ENCODE measurements around the gene CTIF.
A peak's percentile ranks its signal among the peaks of the same experiment; 100 is the strongest.

Gene CTIF

DNA sequence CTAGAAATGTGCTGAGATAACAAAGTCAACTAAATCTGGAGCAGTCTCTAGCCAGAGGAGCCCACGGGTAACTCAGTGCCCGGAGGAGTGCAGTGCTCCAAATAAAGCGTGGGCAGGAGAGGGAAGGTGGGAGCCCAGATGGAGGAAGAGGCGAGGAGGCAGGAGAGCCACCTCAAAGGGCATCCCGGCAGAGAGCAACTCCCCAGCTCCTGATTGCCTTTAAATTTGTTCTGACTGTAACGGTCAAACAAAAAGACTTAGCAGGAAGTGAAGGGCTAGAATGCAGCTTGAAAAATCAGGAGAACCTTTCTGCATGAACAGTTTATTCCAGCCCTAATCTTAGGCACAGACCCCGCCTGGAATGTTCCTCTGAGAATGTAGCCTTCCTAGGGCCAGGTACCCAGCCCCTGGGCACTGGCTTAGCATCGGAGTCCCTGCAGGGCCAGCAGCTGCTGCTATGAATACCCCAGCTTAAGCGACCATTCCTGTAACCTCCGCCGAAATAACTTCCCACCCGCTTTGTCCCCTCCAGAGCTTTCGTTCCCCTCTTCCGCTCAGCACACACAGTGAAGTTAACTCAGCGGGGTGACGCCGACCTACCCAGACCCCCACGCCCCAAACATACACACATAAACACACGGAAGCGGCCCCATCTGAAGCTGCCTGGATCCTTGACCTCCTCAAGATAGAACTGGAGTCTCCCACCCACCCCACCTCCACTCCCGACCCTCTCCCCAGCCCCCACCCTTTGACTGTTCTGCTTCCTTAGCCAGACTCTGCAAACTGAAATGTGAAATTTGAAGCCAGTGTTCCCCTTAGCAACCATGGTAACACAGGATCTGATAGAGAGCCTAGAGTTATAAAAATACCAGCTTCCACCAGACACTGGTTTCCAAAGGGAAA lies 288.7 kb downstream of the CTIF start:
- DNase-seq = no peak

GRCh38 chr18:48828194-48828545 lies 289.3 kb downstream of the CTIF start:
- no peak for DNase-seq

DNA sequence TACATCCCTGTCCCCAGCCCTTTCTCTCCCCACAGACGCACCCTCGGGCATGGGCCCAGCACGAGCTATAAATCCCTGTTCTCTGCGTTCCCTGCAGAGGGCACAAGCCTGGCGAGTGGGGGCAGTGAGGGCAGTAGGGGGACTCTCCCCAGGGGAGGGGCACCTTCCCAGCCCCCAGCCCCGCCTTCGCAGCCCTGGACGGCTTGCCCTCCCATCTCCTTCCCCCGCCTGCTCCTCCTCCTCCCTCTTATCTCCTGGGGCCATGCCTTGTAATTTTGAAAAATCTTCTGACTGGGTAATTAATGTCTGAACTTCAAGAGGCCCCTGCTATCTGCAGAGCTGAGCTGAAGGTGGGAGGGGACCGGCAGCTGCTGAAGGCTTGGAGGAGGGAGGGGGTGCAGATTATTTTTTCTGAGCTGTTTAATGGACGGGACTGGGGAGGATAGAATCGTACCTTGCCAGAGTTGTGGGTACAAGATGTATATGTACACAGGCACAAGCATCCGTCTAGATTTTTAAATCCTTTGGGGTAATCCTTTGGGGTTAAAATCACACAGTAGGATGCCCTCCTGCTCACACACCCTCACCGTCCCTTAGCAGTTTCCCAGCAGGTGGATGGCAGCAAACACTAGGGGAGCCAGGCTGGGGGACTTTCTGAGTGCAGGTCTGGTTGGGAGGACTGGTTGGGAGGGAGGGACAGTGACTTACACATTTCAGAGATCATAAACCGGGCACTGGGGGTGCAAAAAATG lies 290.0 kb downstream of the CTIF start:
- peak; percentile 90 for DNase-seq

DNA sequence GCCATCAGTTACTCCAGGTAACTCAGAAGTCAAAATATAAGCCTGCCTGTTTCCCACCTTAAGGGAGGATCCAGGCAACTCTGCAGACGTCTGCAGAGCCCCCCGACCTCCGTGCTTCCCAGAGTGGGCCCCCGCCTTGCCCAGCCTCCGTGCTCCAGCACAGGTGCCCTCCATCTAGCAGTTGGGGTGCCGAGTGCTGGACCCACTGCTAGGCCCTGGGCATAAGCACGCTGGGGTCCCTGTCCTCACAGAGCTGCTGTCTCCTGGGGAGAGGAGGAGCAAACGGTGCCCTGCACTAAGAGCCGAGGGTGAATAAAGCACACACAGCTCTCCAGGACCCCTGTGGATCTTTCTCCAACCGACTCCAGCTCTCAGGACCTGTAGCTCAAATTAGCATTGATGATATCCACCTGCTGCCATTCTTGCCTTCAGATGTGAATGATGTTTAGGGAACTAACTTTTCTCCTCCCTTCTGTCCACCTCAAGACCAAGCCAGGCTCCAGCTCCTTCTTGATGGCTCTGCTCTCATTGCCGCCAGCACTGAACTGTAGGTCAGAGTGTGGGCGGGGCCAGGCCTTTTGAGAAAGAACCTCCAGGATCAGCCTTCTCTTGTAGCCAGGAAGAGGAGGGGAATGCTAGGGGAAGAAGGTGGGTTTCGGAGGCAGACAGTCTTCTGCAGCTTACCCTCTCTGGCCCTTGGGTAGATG lies 290.8 kb downstream of the CTIF start:
- no peak for DNase-seq

DNA sequence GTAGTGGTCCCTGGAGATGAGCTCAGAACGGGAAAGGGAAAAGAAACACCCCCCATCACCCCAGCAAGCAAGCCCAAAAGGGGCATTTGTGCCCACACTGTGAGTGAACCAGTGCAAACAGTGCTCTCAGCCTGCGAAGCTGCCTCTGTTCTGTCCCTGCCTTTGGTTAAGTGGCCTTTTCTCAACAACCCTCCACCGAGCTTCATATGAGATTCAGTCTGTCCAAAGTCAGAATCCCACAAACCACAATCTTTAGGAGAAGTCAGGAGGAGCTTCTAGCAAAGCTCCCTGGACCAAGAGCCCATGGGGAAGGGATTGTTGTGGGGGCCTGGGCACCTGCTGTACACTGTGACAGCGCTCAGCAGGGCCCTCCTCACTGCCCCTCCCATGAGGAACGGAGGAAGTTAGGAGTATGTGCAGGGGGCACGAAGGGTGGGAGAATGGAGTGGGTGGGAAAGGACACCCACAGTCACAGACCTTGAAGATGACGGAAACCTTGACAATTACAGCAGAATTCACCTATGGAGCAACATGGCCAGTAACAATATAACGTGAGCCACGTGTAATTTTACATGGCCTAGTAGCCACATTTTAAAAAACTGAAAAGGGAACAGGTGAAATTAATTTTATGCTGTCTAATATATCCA lies 292.4 kb downstream of the CTIF start:
- no peak for DNase-seq

DNA sequence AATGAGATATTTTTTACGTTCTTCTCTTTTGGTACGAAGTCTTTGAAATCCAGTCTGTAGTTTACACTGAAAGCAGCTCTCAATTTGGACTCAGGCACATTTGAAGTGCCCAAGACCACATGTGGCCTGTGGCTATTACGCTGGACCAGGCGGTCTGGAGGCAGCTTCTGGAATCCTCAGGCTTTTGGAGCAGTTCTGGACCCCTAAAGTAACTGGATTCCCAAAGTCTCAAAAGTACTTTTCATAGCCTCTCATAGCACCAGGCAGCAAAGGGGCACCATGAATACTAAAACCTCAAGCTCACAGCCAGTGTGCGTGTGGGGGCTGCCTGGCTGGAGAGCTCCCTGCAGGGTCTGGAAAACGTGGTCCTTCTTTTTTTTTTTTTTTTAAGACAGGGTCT lies 293.0 kb downstream of the CTIF start:
- no peak for DNase-seq

- DNase-seq = peak; percentile 69
Measured at GRCh38 chr18:48832938-48833700, 294.3 kb downstream of the CTIF start.

DNA sequence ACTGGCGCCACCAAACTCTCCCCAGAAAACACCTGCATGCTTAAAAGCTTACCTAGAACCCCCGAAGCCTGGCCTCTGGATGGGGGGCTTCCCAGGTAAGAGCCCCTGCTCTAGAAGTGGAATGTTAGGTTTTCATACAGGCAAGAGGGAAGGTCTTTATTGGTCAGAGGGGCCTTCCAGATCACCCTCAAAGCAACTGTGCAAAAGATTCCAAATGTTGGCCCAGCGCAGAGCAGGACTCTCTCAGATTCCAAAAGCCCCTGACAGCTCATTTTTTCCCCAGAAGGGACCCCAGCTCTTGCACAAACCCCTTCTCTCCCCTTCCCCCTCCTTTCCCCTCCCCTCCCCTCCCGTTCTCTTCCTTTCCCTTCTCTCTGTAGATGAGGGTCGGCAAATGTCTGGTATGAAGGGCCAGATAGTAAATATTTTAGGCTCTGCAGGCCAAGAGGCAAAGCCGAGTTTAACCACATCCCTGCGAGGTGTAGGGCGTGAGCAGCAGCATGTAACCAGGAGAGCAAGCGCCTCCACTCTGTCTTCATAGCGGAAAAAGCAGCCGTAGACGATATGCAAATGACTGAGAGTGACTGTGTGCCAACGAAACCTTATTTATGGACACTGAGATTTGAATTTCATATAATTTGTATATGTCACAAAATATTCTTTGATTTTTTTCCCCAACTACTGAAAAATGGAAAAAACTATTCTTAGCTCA lies 295.0 kb downstream of the CTIF start:
- DNase-seq = peak; percentile 69

DNA sequence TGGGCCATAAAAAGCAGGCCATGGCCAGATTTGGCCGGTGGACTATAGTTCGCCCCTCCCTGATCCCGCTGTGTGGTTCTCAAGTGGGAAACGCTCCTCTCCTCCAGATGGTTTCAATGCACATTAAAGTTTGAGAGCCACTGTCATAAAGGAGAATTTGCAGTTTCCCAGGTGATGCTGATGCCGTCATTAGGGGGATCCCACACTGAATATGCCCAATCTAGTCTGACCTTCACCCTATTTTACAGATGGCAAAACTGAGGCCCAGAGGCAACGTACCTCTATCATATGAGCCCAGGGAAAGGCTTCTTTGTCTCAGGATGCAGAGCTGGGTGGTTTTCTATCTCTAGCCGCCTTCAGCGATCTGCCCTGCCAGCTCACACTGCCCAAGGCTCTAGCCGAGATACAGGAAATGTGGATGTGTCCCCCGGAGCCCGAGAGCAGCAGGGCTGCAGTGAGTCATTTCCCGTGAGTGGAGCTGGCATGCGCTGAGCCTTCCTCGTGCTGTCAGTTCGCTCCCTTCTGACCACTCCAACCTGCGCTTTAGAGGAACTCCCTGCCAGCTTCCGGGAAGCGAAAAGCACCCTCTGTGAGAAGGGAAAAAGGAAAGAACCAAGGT lies 295.7 kb downstream of the CTIF start:
- DNase-seq = peak; percentile 94

DNA sequence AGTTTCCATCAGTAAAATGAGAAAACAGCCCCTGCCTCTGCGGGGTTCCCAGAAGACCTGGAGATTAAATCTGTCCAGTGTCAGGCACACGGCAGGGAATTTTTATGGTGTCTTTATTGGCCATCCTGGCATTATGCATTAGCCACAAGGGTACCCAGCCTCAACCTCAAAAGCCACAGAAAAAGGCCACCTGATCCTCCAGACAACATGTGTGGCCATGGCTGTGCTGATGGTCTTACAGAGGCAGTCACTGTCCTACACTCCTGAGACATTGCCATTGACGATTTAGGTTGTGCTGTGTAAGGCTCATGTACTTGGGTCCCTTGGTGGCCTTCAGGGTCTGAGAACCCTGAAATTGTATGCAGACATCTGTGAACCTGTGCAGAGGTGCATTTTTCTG lies 296.3 kb downstream of the CTIF start:
- peak; percentile 27 for DNase-seq

- DNase-seq = no peak
Measured at GRCh38 chr18:48835745-48836170, 296.9 kb downstream of the CTIF start.

DNA sequence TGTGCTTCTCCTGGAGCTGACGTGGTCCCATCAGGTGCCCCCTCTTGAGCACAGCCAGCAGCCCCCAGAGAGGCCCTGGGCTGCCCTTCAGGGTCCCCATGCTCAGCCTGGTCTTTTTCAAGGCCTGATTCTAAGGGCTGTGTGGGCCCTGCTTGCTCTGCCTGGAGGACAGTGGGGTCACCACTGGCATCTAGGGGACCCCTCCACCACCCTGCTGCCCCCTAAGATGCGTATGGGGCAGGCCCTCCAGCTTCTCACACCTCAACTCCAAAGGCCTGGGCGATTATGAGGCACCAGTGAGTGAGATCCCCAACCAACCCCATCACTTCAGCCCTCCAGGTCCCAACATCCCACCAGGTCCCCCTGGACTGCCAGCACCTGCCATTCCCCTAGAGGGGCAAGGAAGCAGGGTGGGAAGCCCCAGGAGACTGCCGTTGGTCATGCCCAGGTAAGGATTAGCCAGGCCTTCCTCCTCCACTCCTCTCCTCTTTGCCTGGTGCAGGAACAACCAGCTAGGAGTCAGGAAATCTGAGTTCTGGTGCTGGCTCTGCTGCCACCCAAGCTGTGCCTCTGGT lies 297.5 kb downstream of the CTIF start:
- DNase-seq = no peak

- no peak for DNase-seq
Measured at GRCh38 chr18:48836806-48837615, 298.2 kb downstream of the CTIF start.

DNA sequence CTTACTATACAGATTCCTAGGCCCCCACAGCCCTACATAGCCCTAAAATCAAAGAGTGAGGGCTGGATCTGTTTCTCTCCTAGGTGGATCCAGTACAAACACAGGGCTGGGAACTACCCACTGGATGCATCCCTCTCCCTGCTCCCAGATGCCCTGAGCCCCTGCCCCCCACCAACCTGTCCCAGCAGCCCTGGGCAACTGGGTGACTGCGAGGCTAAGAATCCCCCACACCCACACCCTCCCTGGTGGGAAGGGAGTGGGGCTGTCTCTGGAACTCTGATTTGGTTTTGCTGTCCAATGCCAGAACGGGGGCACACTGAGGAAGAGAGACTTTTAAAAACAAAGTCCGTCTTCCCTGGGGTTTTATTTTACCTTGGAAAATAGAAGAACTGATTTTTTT lies 298.8 kb downstream of the CTIF start:
- DNase-seq = no peak

DNA sequence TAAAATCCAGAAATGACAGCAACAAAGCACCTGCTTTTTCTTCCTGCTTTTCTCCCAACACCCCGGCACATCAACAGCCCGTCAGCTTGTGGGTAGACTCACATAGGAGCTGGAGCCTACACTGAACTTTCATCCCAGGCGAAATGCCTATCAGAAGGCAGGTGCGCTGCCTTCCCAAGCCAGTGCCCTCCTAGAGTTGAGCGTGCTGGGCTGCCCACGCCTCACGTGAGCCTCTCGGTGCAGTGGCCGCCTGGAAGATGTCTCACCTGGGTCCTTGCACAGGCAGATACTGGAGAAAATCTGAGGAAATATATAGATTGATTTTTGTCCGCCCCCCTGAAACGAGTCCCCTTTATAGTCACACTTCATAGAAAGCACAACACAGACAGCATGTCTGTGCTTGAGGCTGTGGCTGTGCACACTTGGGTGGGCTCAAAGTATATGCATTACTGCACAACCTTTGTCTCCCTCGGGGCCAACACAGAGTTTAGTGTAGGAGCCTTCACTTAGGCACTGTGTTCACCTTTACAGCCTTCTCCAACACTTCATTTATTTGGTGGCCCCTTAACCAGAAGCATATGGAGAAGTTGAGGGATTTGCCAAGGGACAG lies 299.4 kb downstream of the CTIF start:
- no peak for DNase-seq

DNA sequence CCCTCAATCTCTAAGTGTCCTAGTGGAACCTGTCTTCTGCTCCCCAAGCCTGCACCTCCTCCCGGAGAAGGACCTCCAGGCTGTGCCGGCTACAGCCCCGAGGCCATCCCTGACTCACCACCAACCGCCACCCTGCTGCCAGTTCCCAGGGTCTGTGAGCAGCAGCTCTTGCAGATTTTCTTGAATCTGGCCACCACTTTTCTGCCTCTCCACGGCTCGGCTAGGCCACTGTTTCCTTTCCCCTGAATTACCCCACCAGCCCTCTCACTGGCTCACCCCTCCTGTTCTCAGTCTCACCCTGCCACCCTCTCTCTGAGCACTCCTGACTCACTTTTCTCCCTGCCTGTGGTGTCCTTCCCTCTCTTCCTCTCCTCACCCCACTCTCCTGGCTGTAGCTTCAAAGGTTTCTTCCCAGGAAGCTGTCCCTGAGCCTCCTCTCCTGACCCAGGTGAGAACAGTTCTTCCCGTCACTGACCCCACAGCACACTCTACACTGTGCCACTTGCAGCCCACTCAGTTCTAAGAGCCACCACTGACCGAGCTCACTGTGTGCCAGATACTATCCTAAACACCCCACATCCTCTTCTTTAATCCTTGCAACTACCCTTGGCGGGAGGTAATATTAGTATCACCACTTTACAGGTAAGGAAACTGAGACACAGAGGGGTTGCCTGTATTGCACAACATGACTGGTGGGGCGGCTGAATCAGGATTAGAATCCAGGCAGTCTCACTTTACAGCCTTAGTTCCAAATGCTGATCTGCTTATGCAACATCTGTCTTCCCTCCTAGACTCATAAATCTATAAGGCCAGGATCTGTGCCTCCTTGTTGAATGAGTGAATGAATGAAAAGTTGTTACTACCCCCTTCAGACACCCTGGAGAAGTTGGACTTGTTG lies 300.3 kb downstream of the CTIF start:
- DNase-seq = no peak

GRCh38 chr18:48839819-48840490 lies 301.1 kb downstream of the CTIF start:
- no peak for DNase-seq

DNA sequence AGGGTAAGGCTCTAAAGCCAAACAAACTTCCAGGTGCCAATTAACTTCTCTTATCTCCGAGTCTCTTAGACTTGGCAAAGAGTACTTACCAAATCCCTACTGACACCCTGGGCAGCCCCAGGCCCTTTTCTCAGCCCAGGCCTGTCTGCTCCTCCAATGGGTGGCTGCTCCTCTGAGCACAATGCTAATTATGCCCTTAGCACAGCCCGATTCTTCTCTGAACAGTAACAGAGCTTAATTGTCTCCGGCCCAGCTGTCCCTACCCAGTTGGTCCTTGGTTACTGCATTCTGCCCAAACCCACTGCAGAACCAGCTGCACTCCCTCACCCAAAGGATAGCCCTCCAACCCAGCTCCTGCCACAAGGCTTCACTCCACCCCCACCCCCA lies 301.7 kb downstream of the CTIF start:
- DNase-seq = no peak

All from hematopoietic multipotent progenitor cell treated with erythropoietin and hydrocortisone succinate and interleukin-3 and kit ligand, for 4 days (in vitro differentiated cells).